A673 (cell line): ENCODE data around the gene SUMF2.

Experiments
- EZH2 ChIP-seq: fragments of 200-600 bp; sonication (generic); IDR thresholded peaks from 2 replicates; pipeline ENCODE4 v1.6.1; 2017; ENCODE audit warnings: borderline replicate concordance, low read depth, mild to moderate bottlenecking, mixed read lengths, antibody characterized with exemption, low read length; ENCODE audit not compliant: poor library complexity, severe bottlenecking
- TF ChIP-seq, protein P1 (sequence below): fragments of 300-800, 200-600 bp; sonication (generic); conservative IDR thresholded peaks from 2 replicates; pipeline ENCODE4 v1.5.1; 2017; ENCODE audit warnings: low read depth, mild to moderate bottlenecking, antibody characterized with exemption, low read length, moderate library complexity, mixed read lengths

DNA sequence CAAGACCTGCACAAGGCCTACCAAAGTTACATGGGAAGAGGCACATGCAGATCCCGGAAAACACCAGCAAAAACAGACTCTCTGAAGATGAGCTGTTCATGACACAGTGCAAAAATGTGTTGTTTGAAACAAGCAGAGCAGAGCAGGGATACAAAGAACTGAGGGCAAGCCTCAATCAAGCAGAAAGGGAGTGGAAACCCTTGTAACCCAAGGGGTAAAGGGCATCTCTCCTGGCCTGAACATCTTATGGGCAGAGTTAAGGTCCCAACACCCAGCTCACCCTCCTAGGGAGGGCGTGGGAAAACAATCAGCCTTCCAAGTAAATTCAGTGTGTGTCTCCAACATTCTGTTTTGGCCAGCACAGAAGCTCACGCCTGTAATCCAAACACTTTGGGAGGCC lies 23.4 kb upstream of the SUMF2 start:
- no peak for TF ChIP-seq EZH2
- TF ChIP-seq, protein P1, sequence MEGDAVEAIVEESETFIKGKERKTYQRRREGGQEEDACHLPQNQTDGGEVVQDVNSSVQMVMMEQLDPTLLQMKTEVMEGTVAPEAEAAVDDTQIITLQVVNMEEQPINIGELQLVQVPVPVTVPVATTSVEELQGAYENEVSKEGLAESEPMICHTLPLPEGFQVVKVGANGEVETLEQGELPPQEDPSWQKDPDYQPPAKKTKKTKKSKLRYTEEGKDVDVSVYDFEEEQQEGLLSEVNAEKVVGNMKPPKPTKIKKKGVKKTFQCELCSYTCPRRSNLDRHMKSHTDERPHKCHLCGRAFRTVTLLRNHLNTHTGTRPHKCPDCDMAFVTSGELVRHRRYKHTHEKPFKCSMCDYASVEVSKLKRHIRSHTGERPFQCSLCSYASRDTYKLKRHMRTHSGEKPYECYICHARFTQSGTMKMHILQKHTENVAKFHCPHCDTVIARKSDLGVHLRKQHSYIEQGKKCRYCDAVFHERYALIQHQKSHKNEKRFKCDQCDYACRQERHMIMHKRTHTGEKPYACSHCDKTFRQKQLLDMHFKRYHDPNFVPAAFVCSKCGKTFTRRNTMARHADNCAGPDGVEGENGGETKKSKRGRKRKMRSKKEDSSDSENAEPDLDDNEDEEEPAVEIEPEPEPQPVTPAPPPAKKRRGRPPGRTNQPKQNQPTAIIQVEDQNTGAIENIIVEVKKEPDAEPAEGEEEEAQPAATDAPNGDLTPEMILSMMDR, result no peak
